Measurements from ENCODE around the gene CLRN3.

GRCh38 chr10:127882391-127882790 lies 10.3 kb downstream of the CLRN3 start:
- TF ChIP-seq MYC (IDR thresholded peaks at IDR 0.05; ENCODE audit: low read depth, low read length) (no peak), MYC (CRISPR knock-in tag; IDR thresholded peaks at IDR 0.05; ENCODE audit: borderline replicate concordance, low read depth) (no peak), NCOR1 (IDR thresholded peaks at IDR 0.05) (no peak), NFE2 (IDR thresholded peaks at IDR 0.05; ENCODE audit: low read depth) (no peak), GTF2F1 (IDR thresholded peaks at IDR 0.05; ENCODE audit: low read depth, low read length) (no peak), CTCF (IDR thresholded peaks at IDR 0.05 in 2 of 3, conservative IDR thresholded peaks at IDR 0.05 in 1 of 3; ENCODE audit: insufficient read depth in 2 of 3, low read depth in 1 of 3, low read length in 3 of 3) (no peak), FOXJ3 (CRISPR knock-in tag; IDR thresholded peaks at IDR 0.05) (no peak), EP300 (IDR thresholded peaks at IDR 0.05; ENCODE audit: low read length) (no peak), TARDBP (IDR thresholded peaks at IDR 0.05) (no peak), POLR2AphosphoS5 (IDR thresholded peaks at IDR 0.05; ENCODE audit: control insufficient read depth, insufficient read depth, low read depth, low read length) (no peak), FOXA3 (CRISPR knock-in tag; conservative IDR thresholded peaks at IDR 0.05 in 1 of 2, IDR thresholded peaks at IDR 0.05 in 1 of 2) (no peak), LEF1 (IDR thresholded peaks at IDR 0.05) (no peak), CREB3 (tag; conservative IDR thresholded peaks at IDR 0.05; ENCODE audit: low read depth) (no peak), RAD21 (CRISPR knock-in tag; conservative IDR thresholded peaks at IDR 0.05 in 1 of 2, IDR thresholded peaks at IDR 0.05 in 1 of 2) (no peak)
